DND-41 (cell line): ENCODE data around the gene COG5.

ENCODE experiments used
- ATAC-seq: fragments of 200-7000 bp; cut with Tn5 transposase; 3 replicates; pipeline ENCODE4 v1.9.1; 2021; ENCODE audit warnings: low read depth; ENCODE audit not compliant: insufficient read depth
- DNase-seq: peaks from one replicate; pipeline ENCODE4 v3.0.0-alpha.2; 2020
- H2AFZ ChIP-seq: 2 replicates; pipeline ENCODE4 v1.6.0; 2012; ENCODE audit warnings: low read depth, low read length
- H3K27ac ChIP-seq: 2 replicates; pipeline ENCODE4 v1.5.1; 2012; ENCODE audit warnings: low read length, inconsistent platforms
- H3K27me3 ChIP-seq: fragments of 200-600 bp; sonication (generic); 2 replicates; pipeline ENCODE4 v1.6.0; 2012; ENCODE audit warnings: low read length, mild to moderate bottlenecking, inconsistent platforms; ENCODE audit not compliant: insufficient read depth, poor library complexity
- H3K36me3 ChIP-seq: 2 replicates; pipeline ENCODE4 v1.5.1; 2012; ENCODE audit warnings: low read length, inconsistent platforms; ENCODE audit not compliant: insufficient read depth
- H3K4me1 ChIP-seq: 2 replicates; pipeline ENCODE4 v1.5.1; 2012; ENCODE audit warnings: mild to moderate bottlenecking, low read length; ENCODE audit not compliant: insufficient read depth
- H3K4me2 ChIP-seq: 2 replicates; pipeline ENCODE4 v1.6.0; 2012; ENCODE audit warnings: mild to moderate bottlenecking, moderate library complexity, low read length, inconsistent platforms; ENCODE audit not compliant: insufficient read depth
- H3K4me3 ChIP-seq, 2 experiments: fragments of 200-600 bp in 1 of 2; shearing (Covaris generic) in 1 of 2; 2 replicates each; pipeline ENCODE4 v1.5.1; 2012 to 2016; ENCODE audit warnings: inconsistent platforms in 2 of 2, low read length in 2 of 2, mild to moderate bottlenecking in 2 of 2, low read depth in 1 of 2, moderate library complexity in 1 of 2
- H3K79me2 ChIP-seq: 2 replicates; pipeline ENCODE4 v1.6.0; 2012; ENCODE audit warnings: low read length, inconsistent platforms; ENCODE audit not compliant: insufficient read depth
- H3K9ac ChIP-seq: 2 replicates; pipeline ENCODE4 v1.6.0; 2012; ENCODE audit warnings: low read depth, mild to moderate bottlenecking, inconsistent platforms, low read length, moderate library complexity
- H3K9me3 ChIP-seq: 2 replicates; pipeline ENCODE4 v1.5.1; 2012; ENCODE audit warnings: low read length, moderate library complexity, mild to moderate bottlenecking, inconsistent platforms; ENCODE audit not compliant: insufficient read depth, severe bottlenecking
- H4K20me1 ChIP-seq: 2 replicates; pipeline ENCODE4 v1.6.0; 2012; ENCODE audit warnings: low read length; ENCODE audit not compliant: insufficient read depth
- EZH2 ChIP-seq: IDR thresholded peaks from 3 replicates; pipeline ENCODE4 v1.6.1; 2012; ENCODE audit warnings: borderline replicate concordance, low read depth, mild to moderate bottlenecking, moderate library complexity, low read length, inconsistent platforms; ENCODE audit not compliant: severe bottlenecking
- TF ChIP-seq, protein P1 (sequence below): IDR thresholded peaks from 2 replicates; pipeline ENCODE4 v1.5.1; 2012; ENCODE audit warnings: borderline replicate concordance, low read length, moderate library complexity, mild to moderate bottlenecking; ENCODE audit not compliant: poor library complexity, severe bottlenecking; ENCODE audit errors: extremely low read depth

COG5 gene

GRCh38 chr7:107233174-107233573 lies 330.5 kb downstream of the COG5 start:
- Histone ChIP-seq H3K27ac (no peak overlapping the region), H4K20me1 (no peaks in the 10 kb centered on the region), H3K9me3 (no peaks in the 10 kb centered on the region), H3K4me3 (no peak overlapping the region), H3K36me3 (peaks cover 6% of the 10 kb centered on the region; the same call in 1 of the 2 replicates), H3K4me1 (no peaks in the 10 kb centered on the region), H3K4me2 (no peak overlapping the region), H3K79me2 (no peaks in the 10 kb centered on the region), H2AFZ (no peak overlapping the region), H3K9ac (no peak overlapping the region), H3K27me3 (no peaks in the 10 kb centered on the region)
- no peak for ATAC-seq
- TF ChIP-seq EZH2: no peak
- TF ChIP-seq, protein P1, sequence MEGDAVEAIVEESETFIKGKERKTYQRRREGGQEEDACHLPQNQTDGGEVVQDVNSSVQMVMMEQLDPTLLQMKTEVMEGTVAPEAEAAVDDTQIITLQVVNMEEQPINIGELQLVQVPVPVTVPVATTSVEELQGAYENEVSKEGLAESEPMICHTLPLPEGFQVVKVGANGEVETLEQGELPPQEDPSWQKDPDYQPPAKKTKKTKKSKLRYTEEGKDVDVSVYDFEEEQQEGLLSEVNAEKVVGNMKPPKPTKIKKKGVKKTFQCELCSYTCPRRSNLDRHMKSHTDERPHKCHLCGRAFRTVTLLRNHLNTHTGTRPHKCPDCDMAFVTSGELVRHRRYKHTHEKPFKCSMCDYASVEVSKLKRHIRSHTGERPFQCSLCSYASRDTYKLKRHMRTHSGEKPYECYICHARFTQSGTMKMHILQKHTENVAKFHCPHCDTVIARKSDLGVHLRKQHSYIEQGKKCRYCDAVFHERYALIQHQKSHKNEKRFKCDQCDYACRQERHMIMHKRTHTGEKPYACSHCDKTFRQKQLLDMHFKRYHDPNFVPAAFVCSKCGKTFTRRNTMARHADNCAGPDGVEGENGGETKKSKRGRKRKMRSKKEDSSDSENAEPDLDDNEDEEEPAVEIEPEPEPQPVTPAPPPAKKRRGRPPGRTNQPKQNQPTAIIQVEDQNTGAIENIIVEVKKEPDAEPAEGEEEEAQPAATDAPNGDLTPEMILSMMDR: no peak
- DNase-seq: no peak

- Histone ChIP-seq H3K9ac (no peak overlapping the region), H3K27me3 (no peaks in the 10 kb centered on the region), H3K27ac (no peak overlapping the region), H3K4me2 (no peak overlapping the region), H4K20me1 (no peaks in the 10 kb centered on the region), H3K9me3 (no peaks in the 10 kb centered on the region), H3K36me3 (peaks cover 6% of the 10 kb centered on the region; the same call in 1 of the 2 replicates), H3K4me1 (no peaks in the 10 kb centered on the region), H3K79me2 (no peaks in the 10 kb centered on the region), H2AFZ (no peak overlapping the region), H3K4me3 (no peak overlapping the region)
- TF ChIP-seq, protein P1: no peak
- TF ChIP-seq EZH2: no peak
- DNase-seq (no peak), ATAC-seq (no peak; the same call in 2 of the 3 replicates)
Observed at GRCh38 chr7:107232568-107233090, 331.1 kb downstream of the COG5 start.

DNA sequence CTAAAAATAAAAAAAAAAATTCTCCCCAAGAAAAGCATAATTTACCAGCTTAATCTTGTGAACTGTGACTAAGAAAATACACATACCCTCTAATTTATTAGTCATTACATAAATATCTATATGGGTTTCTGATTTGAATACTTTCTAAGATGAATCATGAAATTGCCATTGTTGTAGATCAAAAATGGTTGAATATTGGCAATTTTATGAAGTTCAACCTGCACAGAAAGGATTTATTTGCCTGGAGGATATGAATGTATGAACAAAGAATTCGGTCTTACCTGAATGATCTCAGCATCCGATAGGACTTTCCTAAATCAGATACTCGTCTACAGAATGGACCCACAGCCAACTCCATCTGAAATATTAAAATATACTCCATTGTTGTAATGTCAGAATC lies 333.4 kb downstream of the COG5 start:
- H3K9me3 ChIP-seq: no peaks in the 10 kb centered on the region
- no peak overlapping the region for H3K4me2 ChIP-seq
- no peaks in the 10 kb centered on the region for H3K79me2 ChIP-seq
- no peaks in the 10 kb centered on the region for H3K4me1 ChIP-seq
- DNase-seq (no peak), ATAC-seq (no peak)
- H4K20me1 ChIP-seq: no peaks in the 10 kb centered on the region
- H3K4me3 ChIP-seq: no peak overlapping the region
- TF ChIP-seq, protein P1: no peak
- TF ChIP-seq EZH2: no peak
- H3K9ac ChIP-seq: no peak overlapping the region
- H2AFZ ChIP-seq: no peak overlapping the region
- no peaks in the 10 kb centered on the region for H3K27me3 ChIP-seq
- no peak overlapping the region for H3K27ac ChIP-seq
- peaks cover 6% of the 10 kb centered on the region; the same call in 1 of the 2 replicates for H3K36me3 ChIP-seq
